HEK293T (cell line): Measurements from ENCODE around the gene MYBBP1A.

Experiments used
- CTCF ChIA-PET: fragments of 350-600 bp; formaldehyde crosslinking; extraction: SDS; loops from one replicate; lab custom pipeline; 2021; ENCODE audit warnings: antibody characterized with exemption, inconsistent platforms; lab: Yijun Ruan, JAX
- POLR2A ChIA-PET: fragments of 350-600 bp; formaldehyde crosslinking; extraction: SDS; loops from one replicate; lab custom pipeline; 2020; ENCODE audit warnings: antibody characterized with exemption, inconsistent platforms; lab: Yijun Ruan, JAX
- DNase-seq: peaks from one replicate; pipeline ENCODE4 v3.0.0; 2012; ENCODE audit warnings: mixed read lengths; ENCODE audit errors: extremely low spot score
- ARNT ChIP-seq: fragments of 450-650 bp; IDR thresholded peaks from 2 replicates; pipeline ENCODE4 v1.6.1; 2017; ENCODE audit warnings: mild to moderate bottlenecking
- BHLHE40 ChIP-seq: fragments of 450-650 bp; IDR thresholded peaks from 2 replicates; pipeline ENCODE4 v1.6.1; 2016; ENCODE audit warnings: mild to moderate bottlenecking, moderate library complexity, borderline replicate concordance
- CTBP1 ChIP-seq: fragments of 450-650 bp; IDR thresholded peaks from 2 replicates; pipeline ENCODE4 v1.6.1; 2016; ENCODE audit warnings: borderline replicate concordance
- ELF4 ChIP-seq: fragments of 450-650 bp; IDR thresholded peaks from 2 replicates; pipeline ENCODE4 v1.6.1; 2017; ENCODE audit warnings: antibody characterized with exemption
- FOXA1 ChIP-seq: fragments of 450-650 bp; IDR thresholded peaks from 2 replicates; pipeline ENCODE4 v1.6.1; 2016; ENCODE audit warnings: mild to moderate bottlenecking
- FOXK2 ChIP-seq: fragments of 450-650 bp; IDR thresholded peaks from 2 replicates; pipeline ENCODE4 v1.6.1; 2016; ENCODE audit warnings: mild to moderate bottlenecking
- FOXM1 ChIP-seq: fragments of 450-650 bp; IDR thresholded peaks from 2 replicates; pipeline ENCODE4 v1.6.1; 2017; ENCODE audit warnings: mild to moderate bottlenecking, borderline replicate concordance
- L3MBTL2 ChIP-seq: fragments of 450-650 bp; conservative IDR thresholded peaks from 2 replicates; pipeline ENCODE4 v1.6.1; 2016; ENCODE audit warnings: mild to moderate bottlenecking
- LEF1 ChIP-seq: fragments of 450-650 bp; IDR thresholded peaks from 2 replicates; pipeline ENCODE4 v1.6.1; 2017; ENCODE audit warnings: mild to moderate bottlenecking, borderline replicate concordance
- NFRKB ChIP-seq: fragments of 450-650 bp; IDR thresholded peaks from 2 replicates; pipeline ENCODE4 v1.6.1; 2016; ENCODE audit warnings: mild to moderate bottlenecking, moderate library complexity
- SP1 ChIP-seq: fragments of 450-650 bp; IDR thresholded peaks from 2 replicates; pipeline ENCODE4 v1.6.1; 2017
- SUZ12 ChIP-seq: fragments of 450-650 bp; IDR thresholded peaks from 2 replicates; pipeline ENCODE4 v1.6.1; 2016; ENCODE audit warnings: mild to moderate bottlenecking
- TARDBP ChIP-seq: fragments of 450-650 bp; IDR thresholded peaks from 2 replicates; pipeline ENCODE4 v1.6.1; 2016
- ZNF384 ChIP-seq: fragments of 450-650 bp; IDR thresholded peaks from 2 replicates; pipeline ENCODE4 v1.6.1; 2016
- TF ChIP-seq, protein P1 (sequence below): fragments of 450-650 bp; IDR thresholded peaks from 2 replicates; pipeline ENCODE4 v1.6.1; 2016

MYBBP1A gene

DNA sequence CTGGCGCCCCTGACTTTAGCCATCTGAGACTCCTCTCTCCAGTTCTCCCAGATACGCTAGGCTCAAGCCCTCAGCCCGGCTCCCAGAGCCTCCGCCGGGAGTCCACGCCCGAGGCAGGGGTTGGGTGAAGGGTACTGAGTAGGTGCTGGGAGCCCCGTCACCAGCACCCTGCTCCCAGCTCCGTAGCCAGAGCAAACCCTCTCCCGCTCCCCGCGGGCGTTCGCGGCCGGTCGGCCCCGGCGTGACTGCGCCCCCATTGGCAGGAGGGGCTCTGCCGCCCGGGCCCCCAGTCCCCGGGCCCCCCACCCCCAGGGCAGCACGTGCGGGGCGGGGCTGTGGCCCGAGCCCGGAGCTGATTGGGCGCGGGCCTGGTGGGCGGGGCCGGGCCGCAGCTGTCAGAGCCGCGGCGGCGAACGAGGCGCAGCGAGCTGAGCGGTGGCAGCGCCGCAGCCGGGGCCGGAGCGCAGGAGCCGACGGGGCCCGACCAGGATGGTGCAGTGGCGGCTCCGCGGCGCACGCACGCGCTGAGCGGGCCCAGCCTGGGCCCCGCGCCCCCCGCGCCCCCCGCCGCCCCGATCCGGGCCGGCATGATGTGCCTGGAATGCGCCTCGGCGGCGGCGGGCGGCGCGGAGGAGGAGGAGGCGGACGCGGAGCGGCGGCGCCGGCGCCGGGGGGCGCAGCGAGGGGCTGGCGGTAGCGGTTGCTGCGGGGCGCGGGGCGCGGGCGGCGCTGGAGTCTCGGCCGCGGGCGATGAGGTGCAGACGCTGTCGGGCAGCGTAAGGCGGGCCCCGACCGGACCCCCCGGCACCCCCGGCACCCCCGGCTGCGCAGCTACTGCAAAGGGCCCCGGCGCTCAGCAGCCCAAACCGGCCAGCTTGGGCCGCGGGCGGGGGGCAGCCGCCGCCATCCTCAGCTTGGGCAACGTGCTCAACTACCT is 56.5 kb downstream of the MYBBP1A start, which contains the start of gene SPNS2:
SPNS2 (plus strand) TSS at position 421 of the 937 bp plus-strand sequence; CDS start at position 588, 167 bp downstream.
- CTCF ChIA-PET = interaction anchor here (0.5 to 1.0 kb wide), 2 partner anchors 11 to 80 kb away, joined by 3 to 4 read pairs; no protein-coding TSS in a partner anchor
- peak; percentile 94 for DNase-seq
- POLR2A ChIA-PET = interaction anchor here (0.7 to 0.9 kb wide), 5 partner anchors 12 to 442 kb away, joined by 3 to 6 read pairs (median 3); partner anchors contain the start of genes CYB5D2, RNF167 and SLC25A11
- no peak for TF ChIP-seq SUZ12
- TF ChIP-seq LEF1 = no peak
- TF ChIP-seq BHLHE40 = no peak
- TF ChIP-seq ZNF384 = no peak
- TF ChIP-seq TARDBP = no peak
- TF ChIP-seq, protein P1, sequence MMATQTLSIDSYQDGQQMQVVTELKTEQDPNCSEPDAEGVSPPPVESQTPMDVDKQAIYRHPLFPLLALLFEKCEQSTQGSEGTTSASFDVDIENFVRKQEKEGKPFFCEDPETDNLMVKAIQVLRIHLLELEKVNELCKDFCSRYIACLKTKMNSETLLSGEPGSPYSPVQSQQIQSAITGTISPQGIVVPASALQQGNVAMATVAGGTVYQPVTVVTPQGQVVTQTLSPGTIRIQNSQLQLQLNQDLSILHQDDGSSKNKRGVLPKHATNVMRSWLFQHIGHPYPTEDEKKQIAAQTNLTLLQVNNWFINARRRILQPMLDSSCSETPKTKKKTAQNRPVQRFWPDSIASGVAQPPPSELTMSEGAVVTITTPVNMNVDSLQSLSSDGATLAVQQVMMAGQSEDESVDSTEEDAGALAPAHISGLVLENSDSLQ = no peak
- no peak for TF ChIP-seq CTBP1

DNA sequence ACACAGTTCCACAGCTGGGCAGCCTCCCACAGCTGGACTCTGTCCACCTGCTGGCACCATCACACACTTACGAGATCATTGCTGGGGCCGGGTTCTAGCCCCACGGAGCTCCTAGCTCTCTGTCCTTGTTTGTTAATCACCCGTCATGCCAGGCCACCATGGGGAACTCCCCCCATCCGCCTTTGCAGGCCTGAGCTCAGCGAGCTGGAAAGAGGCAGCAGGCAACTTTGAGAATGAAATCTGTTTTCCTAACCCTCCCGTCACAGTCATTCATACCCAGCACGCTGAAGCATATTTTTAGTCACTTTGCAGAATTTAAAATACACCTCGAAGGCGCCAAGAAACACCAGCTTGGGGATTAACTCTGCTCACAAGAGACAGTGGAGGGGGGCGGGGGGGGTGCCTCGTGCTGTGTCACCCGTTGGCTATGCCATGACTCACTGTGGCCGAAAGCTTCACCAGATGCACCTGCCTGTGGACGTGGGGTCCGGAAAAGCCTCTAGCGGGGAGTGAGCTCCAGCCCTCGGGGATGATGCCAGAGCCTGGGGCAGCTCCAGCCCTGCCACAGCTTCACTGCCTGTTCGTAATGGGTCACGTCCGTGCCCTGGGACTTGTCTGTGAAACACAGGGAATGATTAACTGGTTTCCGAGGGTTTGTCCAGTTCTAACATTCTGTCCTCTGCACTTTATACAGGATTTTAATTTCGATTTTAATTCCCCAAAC is 57.9 kb downstream of the MYBBP1A start:
- POLR2A ChIA-PET = no interaction called here

DNA sequence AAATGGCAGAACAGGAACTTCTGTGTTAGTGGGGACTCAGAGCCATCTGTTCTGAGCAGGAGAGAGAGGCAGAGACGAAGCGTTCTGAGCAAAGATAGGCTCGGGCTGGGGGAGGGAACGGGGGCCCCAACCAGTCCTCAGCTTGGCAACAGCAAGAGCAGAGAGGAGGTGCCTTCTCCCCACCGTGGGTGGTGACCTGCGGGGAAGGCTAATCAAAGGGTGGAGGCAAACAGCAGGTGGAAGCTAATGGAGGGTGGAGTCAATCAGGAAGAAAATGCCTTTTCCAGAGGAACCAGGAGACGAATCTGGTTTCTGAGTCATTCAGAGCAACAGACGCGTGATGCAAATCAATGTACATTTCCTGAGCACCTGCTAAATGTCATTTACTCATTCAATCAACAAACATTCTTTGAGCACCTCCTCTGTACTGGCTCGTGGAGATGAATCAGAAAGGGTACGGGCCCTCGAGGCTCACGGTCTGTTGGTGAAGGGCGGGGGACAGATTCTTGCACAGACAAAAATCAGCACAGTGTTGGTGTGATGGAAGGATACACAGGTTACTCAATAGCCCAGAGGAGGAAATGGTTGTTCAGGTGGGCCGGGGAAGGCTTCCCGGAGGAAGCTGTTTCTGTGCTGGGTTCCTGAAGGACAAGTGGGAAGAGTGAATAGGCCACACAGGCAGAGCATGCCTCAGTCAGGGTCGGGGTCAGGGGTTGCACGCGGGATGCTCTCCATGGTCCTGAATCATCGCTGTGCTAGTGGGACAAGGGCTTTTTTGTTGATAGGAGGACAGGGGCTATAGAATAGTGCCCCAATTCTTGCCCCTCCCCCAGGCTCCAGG is 62.2 kb downstream of the MYBBP1A start:
- POLR2A ChIA-PET = no interaction called here
- CTCF ChIA-PET = no interaction called here
- TF ChIP-seq TARDBP (no peak), CTBP1 (no peak), NFRKB (no peak), LEF1 (no peak), SUZ12 (no peak), ARNT (no peak)
- TF ChIP-seq, protein P1 = no peak

More for the DNA sequence above, 57.9 kb downstream of the MYBBP1A start:
- TF ChIP-seq FOXM1 = no peak
- TF ChIP-seq LEF1 = no peak
- TF ChIP-seq BHLHE40 = no peak
- TF ChIP-seq L3MBTL2 = no peak
- TF ChIP-seq, protein P1 = no peak
- no peak for TF ChIP-seq SUZ12
- no peak for TF ChIP-seq TARDBP
- no peak for TF ChIP-seq ELF4
- no peak for TF ChIP-seq NFRKB
- no peak for TF ChIP-seq SP1
- no peak for TF ChIP-seq CTBP1
- no peak for TF ChIP-seq FOXA1
- TF ChIP-seq ARNT = no peak
- no peak for DNase-seq
- CTCF ChIA-PET = interaction anchor here (0.9 kb wide), 1 partner anchor 58 kb away, joined by 3 read pairs; the partner anchor contains the start of gene MYBBP1A

DNA sequence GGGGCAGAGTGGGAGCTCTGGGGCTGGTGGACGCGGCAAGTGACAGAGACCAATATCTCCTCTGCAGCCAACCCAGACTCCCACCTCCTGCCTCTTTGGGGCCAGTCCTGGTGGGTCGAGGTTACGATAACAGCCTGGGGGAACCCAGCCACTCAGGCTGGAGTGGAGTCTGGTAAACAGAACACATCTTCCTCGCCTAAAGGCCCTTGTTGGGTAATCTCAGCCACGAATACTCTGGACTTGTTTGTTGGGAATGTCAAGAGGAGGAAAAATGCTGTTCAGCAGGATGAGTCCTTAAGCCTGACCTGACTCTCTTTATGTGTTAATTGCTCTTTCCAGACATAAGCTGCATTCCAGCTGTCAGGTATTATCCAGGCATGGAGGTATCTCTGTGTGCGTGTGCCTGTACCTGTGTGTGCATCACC is 64.5 kb downstream of the MYBBP1A start:
- CTCF ChIA-PET = interaction anchor here (0.7 kb wide), 1 partner anchor 128 kb away, joined by 5 read pairs; no protein-coding TSS in a partner anchor
- DNase-seq = no peak
- TF ChIP-seq ZNF384 = no peak
- POLR2A ChIA-PET = interaction anchor here (1.3 kb wide), 1 partner anchor 65 kb away, joined by 5 read pairs; the partner anchor contains the start of gene MYBBP1A

More for the DNA sequence above, 62.2 kb downstream of the MYBBP1A start:
- peak; percentile 61 for DNase-seq

DNA sequence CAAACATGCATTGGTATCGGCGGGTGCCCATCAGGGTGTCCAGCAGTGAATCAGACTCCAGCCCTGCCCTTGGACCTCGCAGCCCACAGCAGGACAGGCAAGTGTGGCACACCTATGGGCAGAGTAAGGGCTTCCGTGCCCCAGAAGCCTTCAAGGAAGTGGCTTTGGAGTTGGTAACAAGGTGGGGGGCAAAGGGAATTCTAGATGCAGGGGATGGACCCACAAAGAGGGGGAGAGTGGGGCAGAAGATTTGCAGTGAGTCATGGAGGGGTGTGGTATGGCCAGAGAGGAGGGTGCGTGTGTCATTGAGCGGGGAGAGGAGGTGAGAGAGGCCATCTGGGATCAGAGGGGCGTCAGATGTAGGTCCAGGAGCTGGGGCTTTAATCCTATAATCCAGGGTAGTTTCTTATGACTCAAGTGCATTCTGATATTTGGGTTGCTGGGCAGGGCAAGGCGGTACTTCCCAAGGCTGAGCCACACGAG is 65.0 kb downstream of the MYBBP1A start:
- POLR2A ChIA-PET = interaction anchor here (1.3 kb wide), 1 partner anchor 65 kb away, joined by 5 read pairs; the partner anchor contains the start of gene MYBBP1A
- TF ChIP-seq FOXK2 (no peak), L3MBTL2 (no peak), NFRKB (no peak), SUZ12 (no peak), ELF4 (no peak), ARNT (no peak), SP1 (no peak), CTBP1 (no peak), FOXA1 (no peak)
- TF ChIP-seq, protein P1 = no peak
- CTCF ChIA-PET = no interaction called here
- no peak for DNase-seq
